HCT116 (cell line): ENCODE measurements around the gene KSR1.

Experiments used
- EZH2 ChIP-seq: fragments of 200-600 bp; sonication (generic); IDR thresholded peaks from 2 replicates; pipeline ENCODE4 v1.6.1; 2017; ENCODE audit warnings: antibody characterized with exemption, mixed run types
- EZH2phosphoT487 ChIP-seq: fragments of 200-600 bp; IDR thresholded peaks from 2 replicates; pipeline ENCODE4 v1.6.1; 2018; ENCODE audit warnings: antibody characterized with exemption, borderline replicate concordance
- POLR2A ChIP-seq: IDR thresholded peaks from 2 replicates; pipeline ENCODE4 v1.7.0; 2011; ENCODE audit warnings: borderline replicate concordance; ENCODE audit not compliant: insufficient read depth, insufficient read length; ENCODE audit errors: extremely low read depth
- RAD21 ChIP-seq: IDR thresholded peaks from 2 replicates; pipeline ENCODE4 v1.6.1; 2012; ENCODE audit warnings: low read depth, mild to moderate bottlenecking
- SIN3A ChIP-seq: IDR thresholded peaks from 2 replicates; pipeline ENCODE4 v1.6.1; 2012; ENCODE audit warnings: low read depth
- SP1 ChIP-seq: IDR thresholded peaks from 2 replicates; pipeline ENCODE4 v1.6.1; 2012; ENCODE audit warnings: low read depth
- YY1 ChIP-seq: IDR thresholded peaks from 2 replicates; pipeline ENCODE4 v1.6.1; 2011; ENCODE audit warnings: low read length, low read depth, moderate library complexity, mild to moderate bottlenecking; ENCODE audit not compliant: insufficient replicate concordance; ENCODE audit errors: extremely low read depth
- TF ChIP-seq, protein P1 (sequence below): IDR thresholded peaks from 2 replicates; pipeline ENCODE4 v1.6.1; 2012; ENCODE audit warnings: low read depth
- TF ChIP-seq, protein P2 (sequence below), 3 experiments: fragments of 200-600 bp in 1 of 3; sonication (generic) in 1 of 3; IDR thresholded peaks in 2 of 3; conservative IDR thresholded peaks in 1 of 3; 2 replicates each; pipeline ENCODE4 v1.5.1; 2012 to 2017; ENCODE audit warnings: low read depth in 2 of 3, low read length in 2 of 3, antibody characterized with exemption in 1 of 3, borderline replicate concordance in 1 of 3, control low read depth in 1 of 3, mild to moderate bottlenecking in 1 of 3, mixed read lengths in 1 of 3, mixed run types in 1 of 3, moderate library complexity in 1 of 3; ENCODE audit not compliant: insufficient read depth in 1 of 3
- TF ChIP-seq, protein P3 (sequence below): IDR thresholded peaks from 2 replicates; pipeline ENCODE4 v1.6.1; 2011; ENCODE audit warnings: mild to moderate bottlenecking, low read length, moderate library complexity; ENCODE audit not compliant: insufficient replicate concordance; ENCODE audit errors: extremely low read depth

DNA sequence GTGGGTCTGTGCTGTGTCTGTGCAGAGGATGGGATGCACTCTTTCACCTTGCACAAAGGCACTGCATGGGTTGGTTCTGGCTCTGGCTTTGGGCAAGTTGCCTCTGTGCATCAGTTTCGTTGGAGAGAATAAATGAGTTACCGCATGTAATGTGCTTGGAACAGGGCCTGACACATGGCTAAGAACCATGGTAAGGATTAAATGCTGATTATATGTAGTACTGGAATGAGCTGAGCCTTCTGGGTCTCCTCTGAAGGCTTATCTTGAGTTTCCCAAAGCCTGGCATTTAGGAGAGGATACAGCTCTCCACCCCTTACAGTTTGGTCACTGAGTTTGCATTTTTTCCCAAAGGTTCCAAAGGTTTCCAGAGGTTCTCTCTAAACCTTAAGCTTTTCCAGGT is 69.1 kb downstream of the KSR1 start:
- TF ChIP-seq, protein P1, sequence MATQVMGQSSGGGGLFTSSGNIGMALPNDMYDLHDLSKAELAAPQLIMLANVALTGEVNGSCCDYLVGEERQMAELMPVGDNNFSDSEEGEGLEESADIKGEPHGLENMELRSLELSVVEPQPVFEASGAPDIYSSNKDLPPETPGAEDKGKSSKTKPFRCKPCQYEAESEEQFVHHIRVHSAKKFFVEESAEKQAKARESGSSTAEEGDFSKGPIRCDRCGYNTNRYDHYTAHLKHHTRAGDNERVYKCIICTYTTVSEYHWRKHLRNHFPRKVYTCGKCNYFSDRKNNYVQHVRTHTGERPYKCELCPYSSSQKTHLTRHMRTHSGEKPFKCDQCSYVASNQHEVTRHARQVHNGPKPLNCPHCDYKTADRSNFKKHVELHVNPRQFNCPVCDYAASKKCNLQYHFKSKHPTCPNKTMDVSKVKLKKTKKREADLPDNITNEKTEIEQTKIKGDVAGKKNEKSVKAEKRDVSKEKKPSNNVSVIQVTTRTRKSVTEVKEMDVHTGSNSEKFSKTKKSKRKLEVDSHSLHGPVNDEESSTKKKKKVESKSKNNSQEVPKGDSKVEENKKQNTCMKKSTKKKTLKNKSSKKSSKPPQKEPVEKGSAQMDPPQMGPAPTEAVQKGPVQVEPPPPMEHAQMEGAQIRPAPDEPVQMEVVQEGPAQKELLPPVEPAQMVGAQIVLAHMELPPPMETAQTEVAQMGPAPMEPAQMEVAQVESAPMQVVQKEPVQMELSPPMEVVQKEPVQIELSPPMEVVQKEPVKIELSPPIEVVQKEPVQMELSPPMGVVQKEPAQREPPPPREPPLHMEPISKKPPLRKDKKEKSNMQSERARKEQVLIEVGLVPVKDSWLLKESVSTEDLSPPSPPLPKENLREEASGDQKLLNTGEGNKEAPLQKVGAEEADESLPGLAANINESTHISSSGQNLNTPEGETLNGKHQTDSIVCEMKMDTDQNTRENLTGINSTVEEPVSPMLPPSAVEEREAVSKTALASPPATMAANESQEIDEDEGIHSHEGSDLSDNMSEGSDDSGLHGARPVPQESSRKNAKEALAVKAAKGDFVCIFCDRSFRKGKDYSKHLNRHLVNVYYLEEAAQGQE, result no peak
- TF ChIP-seq, protein P2, sequence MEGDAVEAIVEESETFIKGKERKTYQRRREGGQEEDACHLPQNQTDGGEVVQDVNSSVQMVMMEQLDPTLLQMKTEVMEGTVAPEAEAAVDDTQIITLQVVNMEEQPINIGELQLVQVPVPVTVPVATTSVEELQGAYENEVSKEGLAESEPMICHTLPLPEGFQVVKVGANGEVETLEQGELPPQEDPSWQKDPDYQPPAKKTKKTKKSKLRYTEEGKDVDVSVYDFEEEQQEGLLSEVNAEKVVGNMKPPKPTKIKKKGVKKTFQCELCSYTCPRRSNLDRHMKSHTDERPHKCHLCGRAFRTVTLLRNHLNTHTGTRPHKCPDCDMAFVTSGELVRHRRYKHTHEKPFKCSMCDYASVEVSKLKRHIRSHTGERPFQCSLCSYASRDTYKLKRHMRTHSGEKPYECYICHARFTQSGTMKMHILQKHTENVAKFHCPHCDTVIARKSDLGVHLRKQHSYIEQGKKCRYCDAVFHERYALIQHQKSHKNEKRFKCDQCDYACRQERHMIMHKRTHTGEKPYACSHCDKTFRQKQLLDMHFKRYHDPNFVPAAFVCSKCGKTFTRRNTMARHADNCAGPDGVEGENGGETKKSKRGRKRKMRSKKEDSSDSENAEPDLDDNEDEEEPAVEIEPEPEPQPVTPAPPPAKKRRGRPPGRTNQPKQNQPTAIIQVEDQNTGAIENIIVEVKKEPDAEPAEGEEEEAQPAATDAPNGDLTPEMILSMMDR (IDR thresholded peaks at IDR 0.05 in 2 of 3, conservative IDR thresholded peaks at IDR 0.05 in 1 of 3; ENCODE audit: borderline replicate concordance in 1 of 3, insufficient read depth in 1 of 3, low read depth in 2 of 3, low read length in 2 of 3), result no peak
- TF ChIP-seq, protein P3, sequence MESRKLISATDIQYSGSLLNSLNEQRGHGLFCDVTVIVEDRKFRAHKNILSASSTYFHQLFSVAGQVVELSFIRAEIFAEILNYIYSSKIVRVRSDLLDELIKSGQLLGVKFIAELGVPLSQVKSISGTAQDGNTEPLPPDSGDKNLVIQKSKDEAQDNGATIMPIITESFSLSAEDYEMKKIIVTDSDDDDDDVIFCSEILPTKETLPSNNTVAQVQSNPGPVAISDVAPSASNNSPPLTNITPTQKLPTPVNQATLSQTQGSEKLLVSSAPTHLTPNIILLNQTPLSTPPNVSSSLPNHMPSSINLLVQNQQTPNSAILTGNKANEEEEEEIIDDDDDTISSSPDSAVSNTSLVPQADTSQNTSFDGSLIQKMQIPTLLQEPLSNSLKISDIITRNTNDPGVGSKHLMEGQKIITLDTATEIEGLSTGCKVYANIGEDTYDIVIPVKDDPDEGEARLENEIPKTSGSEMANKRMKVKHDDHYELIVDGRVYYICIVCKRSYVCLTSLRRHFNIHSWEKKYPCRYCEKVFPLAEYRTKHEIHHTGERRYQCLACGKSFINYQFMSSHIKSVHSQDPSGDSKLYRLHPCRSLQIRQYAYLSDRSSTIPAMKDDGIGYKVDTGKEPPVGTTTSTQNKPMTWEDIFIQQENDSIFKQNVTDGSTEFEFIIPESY, result no peak
- TF ChIP-seq EZH2phosphoT487, result no peak
- no peak for TF ChIP-seq EZH2
- no peak for TF ChIP-seq POLR2A
- TF ChIP-seq SIN3A, result no peak
- TF ChIP-seq YY1, result no peak
- TF ChIP-seq RAD21, result no peak
- no peak for TF ChIP-seq SP1
